Measurements from ENCODE around the gene GARIN5B.
"Not testable (repeated sequence)": the region's sequence is repeated elsewhere in the genome, so short reads cannot be mapped to it uniquely, and the experiment has no call there.

- not testable (repeated sequence) for TF ChIP-seq EZH2phosphoT487 (IDR thresholded peaks at IDR 0.05; ENCODE audit: borderline replicate concordance, low read depth); CTCF (IDR thresholded peaks at IDR 0.05); USF2 (IDR thresholded peaks at IDR 0.05; ENCODE audit: borderline replicate concordance, low read depth, low read length); SIN3A (IDR thresholded peaks at IDR 0.05; ENCODE audit: borderline replicate concordance, low read depth, low read length); SMC3 (IDR thresholded peaks at IDR 0.05; ENCODE audit: low read depth, low read length); RFX5 (IDR thresholded peaks at IDR 0.05; ENCODE audit: low read length); JUND (IDR thresholded peaks at IDR 0.05); POLR2AphosphoS5 (IDR thresholded peaks at IDR 0.05; ENCODE audit: low read depth, low read length); NRF1 (IDR thresholded peaks at IDR 0.05; ENCODE audit: low read depth, low read length)
Observed at GRCh38 chr19:55409179-55409578, 46.1 kb upstream of the GARIN5B start.
